ENCODE measurements around the gene ZNF516.
"Not testable (repeated sequence)": the region's sequence is repeated elsewhere in the genome, so short reads cannot be mapped to it uniquely, and the experiment has no call there.

ZNF516 gene

DNA sequence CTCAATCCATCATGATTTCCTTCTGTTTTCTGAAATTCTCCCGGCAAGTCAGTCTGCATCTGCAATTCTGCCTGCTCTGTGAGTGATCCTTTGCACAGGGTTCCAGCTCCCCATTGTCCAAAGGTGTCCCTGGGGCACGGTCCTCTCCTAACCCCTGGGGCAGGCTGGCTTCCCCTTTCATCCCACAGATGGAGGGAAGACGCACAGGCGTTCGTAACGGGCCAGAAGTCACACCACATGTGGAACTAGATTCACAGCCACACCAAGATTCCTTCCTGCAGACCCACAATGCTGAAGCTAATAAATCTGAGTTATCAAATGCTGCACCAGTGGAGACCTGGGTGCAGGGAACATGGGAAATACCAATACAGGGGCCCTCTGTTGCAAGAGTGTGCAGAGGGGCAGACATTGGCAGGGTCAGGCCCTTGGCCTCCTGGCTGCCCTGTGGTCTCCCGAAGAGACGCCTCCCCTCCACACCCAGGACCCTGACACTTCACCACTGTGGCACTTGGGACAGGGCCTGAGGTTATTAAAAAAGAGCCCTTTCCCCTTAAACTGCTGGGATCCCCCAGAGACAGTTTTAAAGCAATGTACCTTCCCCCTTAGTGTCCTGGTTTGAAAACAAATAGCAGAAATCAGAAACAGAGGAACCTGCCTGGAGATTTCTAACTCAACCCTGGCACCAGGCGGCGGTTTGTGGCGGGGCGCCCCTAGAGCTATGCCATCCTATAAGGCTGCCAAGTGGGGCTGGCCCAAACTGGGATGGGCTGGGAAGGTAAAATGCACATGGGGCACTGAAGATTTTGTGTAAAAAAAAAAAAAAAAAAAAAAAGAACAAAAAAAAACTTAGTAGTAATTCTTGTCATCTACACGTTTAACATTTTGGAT lies 15.4 kb downstream of the ZNF516 start:
- TF ChIP-seq, protein P1, sequence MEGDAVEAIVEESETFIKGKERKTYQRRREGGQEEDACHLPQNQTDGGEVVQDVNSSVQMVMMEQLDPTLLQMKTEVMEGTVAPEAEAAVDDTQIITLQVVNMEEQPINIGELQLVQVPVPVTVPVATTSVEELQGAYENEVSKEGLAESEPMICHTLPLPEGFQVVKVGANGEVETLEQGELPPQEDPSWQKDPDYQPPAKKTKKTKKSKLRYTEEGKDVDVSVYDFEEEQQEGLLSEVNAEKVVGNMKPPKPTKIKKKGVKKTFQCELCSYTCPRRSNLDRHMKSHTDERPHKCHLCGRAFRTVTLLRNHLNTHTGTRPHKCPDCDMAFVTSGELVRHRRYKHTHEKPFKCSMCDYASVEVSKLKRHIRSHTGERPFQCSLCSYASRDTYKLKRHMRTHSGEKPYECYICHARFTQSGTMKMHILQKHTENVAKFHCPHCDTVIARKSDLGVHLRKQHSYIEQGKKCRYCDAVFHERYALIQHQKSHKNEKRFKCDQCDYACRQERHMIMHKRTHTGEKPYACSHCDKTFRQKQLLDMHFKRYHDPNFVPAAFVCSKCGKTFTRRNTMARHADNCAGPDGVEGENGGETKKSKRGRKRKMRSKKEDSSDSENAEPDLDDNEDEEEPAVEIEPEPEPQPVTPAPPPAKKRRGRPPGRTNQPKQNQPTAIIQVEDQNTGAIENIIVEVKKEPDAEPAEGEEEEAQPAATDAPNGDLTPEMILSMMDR (IDR thresholded peaks at IDR 0.05) = no peak
- Histone ChIP-seq H3K4me3 (no peak overlapping the region), H3K27ac (no peak overlapping the region)
- peak; percentile 60 for DNase-seq (ENCODE audit: low spot score)

DNA sequence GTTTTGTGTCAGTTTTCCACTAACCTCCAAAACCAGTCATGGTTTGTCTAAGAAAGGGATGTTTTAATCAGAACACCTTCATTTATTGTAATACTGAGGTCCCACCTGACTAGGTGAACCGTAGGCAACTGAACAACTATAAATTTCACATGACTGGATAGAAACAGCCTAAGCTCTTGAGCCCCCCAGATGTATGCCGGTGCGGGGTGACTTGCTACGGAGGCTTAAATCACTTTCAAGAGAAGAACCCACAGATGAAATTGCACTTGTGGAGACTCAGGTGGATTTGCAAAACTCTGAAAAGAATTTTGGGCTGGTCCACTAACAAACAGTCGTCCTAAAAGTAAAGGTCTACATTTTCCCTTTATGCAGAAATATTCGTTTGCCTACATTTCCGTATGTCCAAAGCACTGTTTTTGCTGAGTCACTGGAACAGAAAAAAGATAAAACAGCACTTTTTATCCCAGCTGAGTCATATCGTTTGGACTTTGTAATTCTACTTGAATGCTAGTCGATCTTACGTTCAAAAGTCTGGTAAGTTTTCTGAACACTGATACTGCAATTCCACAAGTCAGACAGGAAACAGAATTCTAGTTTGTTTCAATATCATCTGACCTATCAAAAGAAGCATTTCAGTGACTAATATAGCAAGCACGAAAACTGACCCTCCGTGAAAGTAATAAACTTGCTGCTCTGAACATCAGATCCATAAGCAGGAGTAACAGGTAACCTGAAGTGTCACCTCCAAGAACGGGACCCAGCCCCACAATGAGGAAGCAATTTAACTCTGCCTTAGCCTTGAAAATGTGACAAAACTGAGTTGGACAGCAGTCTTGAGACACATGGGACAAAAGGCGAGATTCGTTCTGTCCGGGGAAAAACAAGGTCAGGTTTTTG lies 18.1 kb downstream of the ZNF516 start:
- peak overlapping the region; percentile 37 to 70 for H3K27ac ChIP-seq
- peak; percentile 28 for DNase-seq (ENCODE audit: low spot score)
- H3K4me3 ChIP-seq = peak overlapping the region; percentile 62
- TF ChIP-seq, protein P1 (IDR thresholded peaks at IDR 0.05) = no peak

DNA sequence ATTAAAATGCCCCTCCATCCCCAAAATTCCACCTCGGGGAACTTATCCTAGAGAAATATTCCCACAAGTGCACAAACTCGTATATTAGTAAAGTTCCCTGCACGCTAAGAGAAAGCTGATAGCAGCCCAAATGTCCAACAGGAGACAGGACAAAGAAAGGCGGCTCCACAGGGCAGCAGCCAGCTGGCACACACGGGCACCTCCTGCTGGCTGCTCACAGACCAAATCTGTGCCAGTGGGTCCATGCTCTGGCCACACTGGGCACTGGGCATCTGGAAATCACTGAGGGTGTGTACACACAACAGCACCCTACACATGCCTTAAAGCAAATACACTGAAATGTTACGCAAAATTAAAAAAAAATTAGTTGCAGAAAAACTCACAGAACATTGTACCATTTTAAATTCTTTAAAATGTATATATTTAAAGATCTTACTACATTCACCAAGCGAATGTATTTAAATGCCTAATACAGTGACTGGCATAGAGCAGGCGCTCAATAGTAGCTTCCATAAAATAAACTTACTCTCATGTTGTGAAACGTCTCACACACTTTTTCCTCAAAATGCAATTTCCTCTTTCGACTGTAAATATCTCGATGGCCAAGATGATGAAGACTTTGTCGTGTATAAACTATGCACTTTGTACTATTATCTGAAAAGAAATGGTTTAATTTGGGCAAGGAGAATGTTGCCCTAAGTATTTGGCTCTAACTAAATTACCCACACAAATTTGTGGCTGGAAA lies 19.4 kb downstream of the ZNF516 start:
- DNase-seq (ENCODE audit: low spot score) = no peak
- TF ChIP-seq, protein P1 (IDR thresholded peaks at IDR 0.05) = no peak
- no peak overlapping the region for H3K4me3 ChIP-seq
- no peak overlapping the region for H3K27ac ChIP-seq

DNA sequence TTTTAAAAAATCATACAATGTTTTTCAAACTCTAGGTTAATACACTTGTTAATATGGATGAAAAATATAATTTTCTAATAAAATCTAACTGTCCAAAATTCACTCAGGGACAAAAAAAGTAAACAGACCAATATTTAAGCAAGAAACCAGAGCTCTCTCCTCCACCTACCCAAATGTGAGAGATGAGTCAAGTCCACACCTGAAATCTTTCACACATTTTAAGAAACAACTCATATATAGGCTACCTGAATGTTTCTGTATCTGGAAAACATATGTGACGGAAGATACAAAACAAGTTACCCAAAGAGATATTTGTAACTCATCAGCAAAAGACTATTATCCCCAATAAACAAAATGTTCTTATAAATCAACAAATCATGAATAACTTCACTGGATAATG lies 20.2 kb downstream of the ZNF516 start:
- no peak for DNase-seq (ENCODE audit: low spot score)
- Histone ChIP-seq H3K27ac (no peak overlapping the region), H3K4me3 (no peak overlapping the region)
- TF ChIP-seq, protein P1 (IDR thresholded peaks at IDR 0.05) = no peak

DNA sequence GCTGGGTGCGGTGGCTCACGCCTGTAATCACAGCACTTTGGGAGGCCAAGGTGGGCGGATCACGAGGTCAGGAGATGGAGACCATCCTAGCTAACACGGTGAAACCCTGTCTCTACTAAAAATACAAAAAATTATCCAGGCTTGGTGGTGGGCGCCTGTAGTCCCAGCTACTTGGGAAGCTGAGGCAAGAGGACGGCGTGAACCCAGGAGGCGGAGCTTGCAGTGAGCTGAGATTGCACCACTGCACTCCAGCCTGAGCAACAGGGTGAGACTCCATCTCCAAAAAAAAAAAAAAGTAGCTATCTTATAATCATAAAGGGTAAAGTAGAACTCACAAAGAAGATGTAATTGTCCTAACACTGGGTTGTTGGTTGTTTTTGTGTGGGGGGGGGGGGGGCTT lies 21.5 kb downstream of the ZNF516 start:
- not testable (repeated sequence) for H3K4me3 ChIP-seq; H3K27ac ChIP-seq; DNase-seq (ENCODE audit: low spot score)

DNA sequence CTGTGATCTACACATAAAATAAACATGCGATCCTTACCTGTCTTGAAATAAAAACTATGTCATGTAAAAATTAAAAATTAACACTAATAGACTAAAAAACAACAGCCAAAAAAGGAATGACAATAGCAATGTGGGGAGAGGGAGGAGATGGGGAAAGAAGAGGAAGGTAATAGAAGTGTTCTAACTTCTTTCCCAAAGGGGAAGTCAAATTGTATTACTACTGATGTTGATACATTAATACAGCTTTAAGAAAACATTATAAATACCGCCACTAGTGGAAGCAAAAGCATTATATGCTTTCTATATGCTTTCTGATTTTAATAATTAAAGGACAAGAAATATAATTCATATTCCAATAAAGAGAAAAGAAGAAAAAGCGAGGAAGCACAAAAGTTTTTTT lies 22.2 kb downstream of the ZNF516 start:
- TF ChIP-seq, protein P1 (IDR thresholded peaks at IDR 0.05) = no peak
- H3K4me3 ChIP-seq = no peak overlapping the region
- H3K27ac ChIP-seq = no peak overlapping the region
- no peak for DNase-seq (ENCODE audit: low spot score)

DNA sequence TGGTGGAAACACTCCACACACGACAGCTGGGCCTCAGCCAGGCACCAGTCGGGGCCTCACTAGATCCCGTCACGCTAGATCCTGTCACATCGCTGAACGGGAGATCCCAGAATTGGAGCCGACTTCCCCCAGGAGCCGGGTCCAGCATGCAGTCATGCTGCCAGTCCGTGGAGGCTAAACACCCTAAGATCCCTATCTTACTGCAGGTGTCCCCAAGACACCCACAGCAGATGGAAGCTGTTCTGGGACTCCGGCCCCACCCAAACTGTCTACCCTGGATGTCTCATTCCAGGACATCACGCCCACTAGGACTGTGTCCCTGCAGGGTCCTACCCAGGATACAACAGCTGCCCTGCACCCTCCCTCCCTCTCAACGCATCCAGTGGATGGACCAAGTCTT lies 23.4 kb downstream of the ZNF516 start:
- Histone ChIP-seq H3K4me3 (no peak overlapping the region), H3K27ac (no peak overlapping the region)
- peak; percentile 49 for DNase-seq (ENCODE audit: low spot score)
- TF ChIP-seq, protein P1 (IDR thresholded peaks at IDR 0.05) = no peak
